SIG-M5 treated with dmso at 0.1 percent for 504 hours (cell line): ENCODE measurements around the gene KANSL3.

ENCODE experiments used
- DNase-seq: peaks from one replicate; lab custom pipeline; 2025; ENCODE audit not compliant: unreplicated experiment; lab: John Stamatoyannopoulos, UW

The KANSL3 gene

DNA sequence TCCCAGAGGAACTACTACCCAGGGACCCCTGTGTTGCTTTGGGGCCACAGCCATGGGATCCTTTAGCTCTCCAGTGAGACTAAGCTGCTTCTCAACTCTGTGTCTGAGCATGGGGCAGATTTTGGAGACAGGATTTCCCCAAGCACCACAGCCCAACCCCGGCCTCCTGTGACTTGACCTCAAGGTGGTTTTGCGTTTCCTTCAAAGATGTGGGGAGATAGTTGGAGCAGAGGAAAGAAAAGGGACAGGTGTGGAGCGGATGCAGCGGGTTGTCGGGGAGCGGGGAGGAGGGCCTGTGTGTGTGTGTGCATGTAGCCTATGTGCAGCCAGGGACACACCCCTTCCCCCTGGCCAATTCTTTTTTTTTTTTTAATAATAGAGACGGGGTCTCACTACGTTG, 91.3 kb downstream of the KANSL3 start:
- DNase-seq = no peak

- no peak for DNase-seq
Observed at GRCh38 chr2:96546321-96546720, 91.8 kb downstream of the KANSL3 start.
